ENCODE data around the gene KCNH4. TPM values are rescaled to one million over a fixed set of nuclear protein-coding genes. Genes with fewer than 3 reads are reported as not detected.

KCNH4 gene
- total RNA-seq, 1 experiment from 2014 or later = 0.24 TPM

GRCh38 chr17:42197564-42198156 is 16.7 kb upstream of the KCNH4 start (continued):
- no peak for TF ChIP-seq ERG (CRISPR knock-in tag; IDR thresholded peaks at IDR 0.05)
- no peak for TF ChIP-seq CREM (CRISPR knock-in tag; IDR thresholded peaks at IDR 0.05)
- TF ChIP-seq ZNF532 (CRISPR knock-in tag; IDR thresholded peaks at IDR 0.05; ENCODE audit: borderline replicate concordance) = no peak

- H3K27ac Mint-ChIP-seq = peak within 1 kb of the TSS; percentile 78; the same call in 1 of the 2 replicates
- DNase-seq (ENCODE audit: low spot score) = peak; percentile 71
- H3K27me3 Mint-ChIP-seq (ENCODE audit: low read depth) = no peaks in the 10 kb centered on the region
- peaks cover 16% of the 10 kb centered on the region for H3K4me1 Mint-ChIP-seq
- H3K36me3 Mint-ChIP-seq = no peaks in the 10 kb centered on the region
- POLR2A ChIA-PET = no interaction called here
- TF ChIP-seq SP1 (CRISPR knock-in tag; conservative IDR thresholded peaks at IDR 0.05) (peak; percentile 96), ZNF416 (CRISPR knock-in tag; IDR thresholded peaks at IDR 0.05) (no peak), ESRRA (CRISPR knock-in tag; IDR thresholded peaks at IDR 0.05; ENCODE audit: borderline replicate concordance) (no peak), E2F5 (CRISPR knock-in tag; IDR thresholded peaks at IDR 0.05) (no peak), USF2 (CRISPR knock-in tag; IDR thresholded peaks at IDR 0.05) (peak; percentile 85), ZNF121 (CRISPR knock-in tag; IDR thresholded peaks at IDR 0.05) (peak; percentile 97), OVOL2 (CRISPR knock-in tag; IDR thresholded peaks at IDR 0.05; ENCODE audit: borderline replicate concordance) (no peak), CREM (CRISPR knock-in tag; IDR thresholded peaks at IDR 0.05) (no peak), ARID4B (CRISPR knock-in tag; IDR thresholded peaks at IDR 0.05; ENCODE audit: borderline replicate concordance) (no peak), IRF1 (CRISPR knock-in tag; IDR thresholded peaks at IDR 0.05) (no peak), HMGXB4 (CRISPR knock-in tag; IDR thresholded peaks at IDR 0.05) (no peak), USF1 (CRISPR knock-in tag; IDR thresholded peaks at IDR 0.05) (peak; percentile 88), FOXP1 (CRISPR knock-in tag; IDR thresholded peaks at IDR 0.05; ENCODE audit: borderline replicate concordance) (no peak)
- H3K9me3 Mint-ChIP-seq = no peaks in the 10 kb centered on the region
- peak within 1 kb of the TSS; percentile 63 for H3K4me3 Mint-ChIP-seq
- CTCF ChIA-PET = interaction anchor here (0.7 to 3.3 kb wide), 19 partner anchors 9 to 333 kb away, joined by 3 to 29 read pairs (median 4); partner anchors contain the start of genes HCRT, HSPB9, KCNH4 and ODAD4
- ATAC-seq = peak; percentile 92
Observed at GRCh38 chr17:42193969-42194899, 13.3 kb upstream of the KCNH4 start, which contains the start of gene GHDC. Gene GHDC (minus strand): TSS chr17:42194494. CDS start chr17:42193581, 913 bp downstream.

Measured in WTC11 (cell line).